Measurements from ENCODE around the gene CIAO2B. TPM values are rescaled to one million over a fixed set of nuclear protein-coding genes. Genes with fewer than 3 reads are reported as not detected.

CIAO2B gene
- total RNA-seq, 1 donor = 97.4 TPM

- H3K9me3 ChIP-seq (ENCODE audit: low read depth, low read length) = peaks cover 5% of the 10 kb centered on the region
- H3K36me3 ChIP-seq (ENCODE audit: insufficient read depth, low read length) = no peaks in the 10 kb centered on the region
- no peak overlapping the region for H2AFZ ChIP-seq (ENCODE audit: low read length)
- no peak overlapping the region for H3K4me3 ChIP-seq (ENCODE audit: insufficient read depth, low read length)
- no peaks in the 10 kb centered on the region for H3K4me1 ChIP-seq (ENCODE audit: insufficient read depth, low read length)
- peak; percentile 93 for DNase-seq (ENCODE audit: insufficient read length, low spot score, missing footprints)
- no peak overlapping the region for H3K4me2 ChIP-seq (ENCODE audit: insufficient read depth, low read length)
- no peaks in the 10 kb centered on the region for H4K20me1 ChIP-seq (ENCODE audit: insufficient read depth, low read length)
- H3K79me2 ChIP-seq (ENCODE audit: insufficient read depth, low read length) = no peaks in the 10 kb centered on the region
- H3K27ac ChIP-seq (ENCODE audit: low read depth, low read length) = no peak overlapping the region
- TF ChIP-seq CTCF (IDR thresholded peaks at IDR 0.05; ENCODE audit: extremely low read depth, low read depth, low read length) = peak; percentile 89
- H3K27me3 ChIP-seq (ENCODE audit: insufficient read depth, low read length) = peaks cover 19% of the 10 kb centered on the region
Observed at GRCh38 chr16:66954097-66954659, 20.0 kb upstream of the CIAO2B start.

GRCh38 chr16:66953462-66954096 lies 19.4 kb upstream of the CIAO2B start:
- no peaks in the 10 kb centered on the region for H3K36me3 ChIP-seq (ENCODE audit: insufficient read depth, low read length)
- peaks cover 5% of the 10 kb centered on the region for H3K9me3 ChIP-seq (ENCODE audit: low read depth, low read length)
- H3K4me3 ChIP-seq (ENCODE audit: insufficient read depth, low read length) = no peak overlapping the region
- H3K27me3 ChIP-seq (ENCODE audit: insufficient read depth, low read length) = peaks cover 21% of the 10 kb centered on the region
- DNase-seq (ENCODE audit: insufficient read length, low spot score, missing footprints) = peak; percentile 25
- H2AFZ ChIP-seq (ENCODE audit: low read length) = no peak overlapping the region
- H3K4me2 ChIP-seq (ENCODE audit: insufficient read depth, low read length) = no peak overlapping the region
- no peak for TF ChIP-seq CTCF (IDR thresholded peaks at IDR 0.05; ENCODE audit: extremely low read depth, low read depth, low read length)
- H4K20me1 ChIP-seq (ENCODE audit: insufficient read depth, low read length) = no peaks in the 10 kb centered on the region
- no peaks in the 10 kb centered on the region for H3K4me1 ChIP-seq (ENCODE audit: insufficient read depth, low read length)
- H3K27ac ChIP-seq (ENCODE audit: low read depth, low read length) = no peak overlapping the region
- H3K79me2 ChIP-seq (ENCODE audit: insufficient read depth, low read length) = no peaks in the 10 kb centered on the region

GRCh38 chr16:66952430-66953110 lies 18.4 kb upstream of the CIAO2B start:
- H3K4me1 ChIP-seq (ENCODE audit: insufficient read depth, low read length) = peaks cover 1% of the 10 kb centered on the region
- no peaks in the 10 kb centered on the region for H4K20me1 ChIP-seq (ENCODE audit: insufficient read depth, low read length)
- peaks cover 18% of the 10 kb centered on the region for H3K27me3 ChIP-seq (ENCODE audit: insufficient read depth, low read length)
- H3K4me2 ChIP-seq (ENCODE audit: insufficient read depth, low read length) = no peak overlapping the region
- H3K27ac ChIP-seq (ENCODE audit: low read depth, low read length) = no peak overlapping the region
- peaks cover 5% of the 10 kb centered on the region for H3K9me3 ChIP-seq (ENCODE audit: low read depth, low read length)
- no peaks in the 10 kb centered on the region for H3K79me2 ChIP-seq (ENCODE audit: insufficient read depth, low read length)
- no peak overlapping the region for H2AFZ ChIP-seq (ENCODE audit: low read length)
- no peak overlapping the region for H3K4me3 ChIP-seq (ENCODE audit: insufficient read depth, low read length)
- no peak for TF ChIP-seq CTCF (IDR thresholded peaks at IDR 0.05; ENCODE audit: extremely low read depth, low read depth, low read length)
- no peak for DNase-seq (ENCODE audit: insufficient read length, low spot score, missing footprints)
- no peaks in the 10 kb centered on the region for H3K36me3 ChIP-seq (ENCODE audit: insufficient read depth, low read length)
